GM19240 (cell line): ENCODE measurements around the gene GNL3.

Experiments
- DNase-seq: peaks from one replicate; pipeline ENCODE4 v3.0.0; 2011; ENCODE audit warnings: low spot score; ENCODE audit not compliant: insufficient read length

GNL3 gene

GRCh38 chr3:52688266-52688665 is 2.4 kb downstream of the GNL3 start:
- DNase-seq, result no peak

GRCh38 chr3:52689151-52689550 is 3.3 kb downstream of the GNL3 start:
- no peak for DNase-seq

GRCh38 chr3:52690560-52690959 is 4.7 kb downstream of the GNL3 start:
- DNase-seq, result no peak

DNA sequence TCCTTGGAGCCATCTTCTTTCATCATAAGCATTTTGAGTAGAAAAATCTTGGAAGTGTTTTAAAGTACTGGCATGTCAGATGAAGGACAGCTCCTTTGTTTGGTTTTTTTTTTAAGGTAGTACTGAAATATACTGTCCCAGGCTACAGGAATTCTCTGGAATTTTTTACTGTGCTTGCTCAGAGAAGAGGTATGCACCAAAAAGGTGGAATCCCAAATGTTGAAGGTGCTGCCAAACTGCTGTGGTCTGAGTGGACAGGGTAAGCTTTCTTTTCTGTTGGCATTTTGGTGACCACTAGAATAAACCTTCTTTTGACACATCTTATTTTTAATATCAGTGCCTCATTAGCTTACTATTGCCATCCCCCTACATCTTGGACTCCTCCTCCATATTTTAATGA is 7.2 kb downstream of the GNL3 start:
- no peak for DNase-seq

GRCh38 chr3:52694528-52695189 is 8.8 kb downstream of the GNL3 start:
- no peak for DNase-seq

- DNase-seq, result no peak
These were observed 10.2 kb downstream of the GNL3 start for GRCh38 chr3:52695798-52696671.

DNA sequence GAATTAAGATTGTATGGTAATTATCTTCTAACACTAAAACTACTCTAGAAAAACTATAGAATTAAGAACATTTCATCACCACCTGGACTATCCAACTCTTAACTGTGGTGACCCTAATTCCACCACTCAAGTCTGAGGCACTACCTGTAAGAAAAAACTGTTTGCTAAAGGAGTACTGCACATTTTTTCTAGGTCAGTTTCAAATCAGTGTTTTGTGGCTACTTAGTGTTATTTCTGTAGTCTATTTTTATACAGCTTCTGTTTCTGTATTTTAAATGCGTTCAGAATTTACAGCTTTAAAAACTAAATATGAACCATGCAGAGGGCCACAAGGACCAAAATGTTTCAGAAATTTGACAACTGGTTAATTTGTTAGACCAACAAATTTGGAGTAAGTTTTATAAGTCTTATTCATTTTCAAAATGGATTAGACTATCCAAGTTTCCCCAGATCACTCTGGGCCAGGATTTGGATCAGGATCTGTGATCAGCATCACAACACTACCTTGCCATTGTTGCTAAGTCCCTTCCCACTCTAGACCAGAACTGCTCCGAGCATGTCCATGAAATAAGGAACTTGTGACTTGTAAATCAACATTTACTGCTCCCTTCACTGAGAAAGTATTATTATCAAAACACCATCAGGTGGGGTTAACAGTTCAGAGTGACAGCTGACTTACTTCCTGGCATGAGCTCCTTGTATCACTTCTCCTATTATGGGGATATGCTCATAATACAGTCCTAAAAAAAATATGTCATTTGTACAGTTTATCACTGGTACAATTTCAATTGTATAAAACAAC is 11.2 kb downstream of the GNL3 start:
- no peak for DNase-seq

DNA sequence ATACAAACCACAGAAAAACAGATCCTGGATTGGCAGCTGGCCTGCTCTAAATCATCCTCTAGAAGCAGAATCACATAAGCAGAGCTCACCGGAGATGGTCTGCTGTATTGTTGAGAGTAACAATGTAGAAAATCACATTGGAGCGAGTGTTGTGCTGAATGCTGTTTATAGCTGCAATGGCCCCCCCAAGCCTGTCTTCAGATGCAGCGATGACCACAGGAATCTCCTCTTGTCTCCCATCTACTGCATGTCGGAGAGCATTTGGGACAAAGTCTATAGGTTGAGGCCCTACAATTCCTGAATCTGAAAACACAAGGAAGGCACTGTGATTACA is 11.8 kb downstream of the GNL3 start:
- no peak for DNase-seq

- DNase-seq, result no peak
These were observed 17.5 kb downstream of the GNL3 start for GRCh38 chr3:52703341-52703740.

- no peak for DNase-seq
These were observed 19.0 kb downstream of the GNL3 start for GRCh38 chr3:52704611-52705437.

GRCh38 chr3:52705438-52705687 is 19.5 kb downstream of the GNL3 start:
- no peak for DNase-seq

GRCh38 chr3:52705688-52706686 is 20.2 kb downstream of the GNL3 start, which contains the start of the genes GLT8D1 and SPCS1:
Gene GLT8D1, minus strand, starts transcription at chr3:52705791. Its CDS starts 5,331 bp downstream, at chr3:52700460.
Gene SPCS1, plus strand, starts transcription at chr3:52706106. Its CDS starts 141 bp downstream, at chr3:52706247.
- DNase-seq, result no peak

- no peak for DNase-seq
These were observed 21.8 kb downstream of the GNL3 start for GRCh38 chr3:52707585-52707984.

GRCh38 chr3:52710512-52710911 is 24.7 kb downstream of the GNL3 start:
- DNase-seq, result no peak

DNA sequence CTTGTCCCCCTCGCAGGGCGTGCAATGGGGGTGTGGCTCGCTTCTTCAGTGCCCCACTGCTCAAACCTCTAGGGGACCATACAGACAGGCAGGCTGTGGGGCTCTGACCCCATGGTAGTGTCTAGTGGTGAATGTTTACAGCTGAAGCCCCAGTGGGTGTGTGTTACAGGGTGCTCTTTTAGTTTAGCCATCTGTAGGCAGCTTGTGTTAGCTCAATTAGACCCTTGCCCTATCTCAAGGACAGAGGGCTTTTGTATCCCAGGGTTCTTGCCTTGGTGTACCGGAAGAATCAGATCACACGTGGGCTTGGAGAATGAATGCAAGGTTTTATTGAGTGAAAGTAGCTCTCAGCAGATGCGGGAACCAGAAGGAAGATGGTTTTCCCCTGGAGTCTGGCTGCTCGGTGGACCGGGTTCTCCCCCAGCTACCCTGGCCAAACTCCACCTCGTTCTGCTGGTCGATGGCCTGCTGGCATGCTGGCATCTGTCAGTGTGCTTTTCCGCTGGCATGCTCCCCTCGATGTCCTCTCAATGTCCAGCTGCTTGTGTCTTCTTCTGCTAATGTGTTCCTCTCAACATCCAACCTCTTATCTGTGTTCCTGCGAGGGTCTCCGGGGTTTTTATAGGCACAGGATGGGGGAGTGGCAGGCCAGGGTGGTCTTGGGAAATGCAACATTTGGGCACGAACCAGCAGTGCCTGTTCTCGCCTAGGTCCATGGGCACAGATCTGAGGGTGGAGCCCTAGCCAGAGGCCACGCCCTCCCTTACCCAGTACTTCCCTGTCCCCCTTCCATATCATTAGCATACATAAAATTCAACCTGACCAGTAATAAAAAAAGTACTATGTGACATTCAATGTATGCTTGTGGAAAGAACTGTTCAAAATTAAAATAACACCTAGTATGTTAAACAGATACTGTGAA is 26.7 kb downstream of the GNL3 start:
- no peak for DNase-seq

DNA sequence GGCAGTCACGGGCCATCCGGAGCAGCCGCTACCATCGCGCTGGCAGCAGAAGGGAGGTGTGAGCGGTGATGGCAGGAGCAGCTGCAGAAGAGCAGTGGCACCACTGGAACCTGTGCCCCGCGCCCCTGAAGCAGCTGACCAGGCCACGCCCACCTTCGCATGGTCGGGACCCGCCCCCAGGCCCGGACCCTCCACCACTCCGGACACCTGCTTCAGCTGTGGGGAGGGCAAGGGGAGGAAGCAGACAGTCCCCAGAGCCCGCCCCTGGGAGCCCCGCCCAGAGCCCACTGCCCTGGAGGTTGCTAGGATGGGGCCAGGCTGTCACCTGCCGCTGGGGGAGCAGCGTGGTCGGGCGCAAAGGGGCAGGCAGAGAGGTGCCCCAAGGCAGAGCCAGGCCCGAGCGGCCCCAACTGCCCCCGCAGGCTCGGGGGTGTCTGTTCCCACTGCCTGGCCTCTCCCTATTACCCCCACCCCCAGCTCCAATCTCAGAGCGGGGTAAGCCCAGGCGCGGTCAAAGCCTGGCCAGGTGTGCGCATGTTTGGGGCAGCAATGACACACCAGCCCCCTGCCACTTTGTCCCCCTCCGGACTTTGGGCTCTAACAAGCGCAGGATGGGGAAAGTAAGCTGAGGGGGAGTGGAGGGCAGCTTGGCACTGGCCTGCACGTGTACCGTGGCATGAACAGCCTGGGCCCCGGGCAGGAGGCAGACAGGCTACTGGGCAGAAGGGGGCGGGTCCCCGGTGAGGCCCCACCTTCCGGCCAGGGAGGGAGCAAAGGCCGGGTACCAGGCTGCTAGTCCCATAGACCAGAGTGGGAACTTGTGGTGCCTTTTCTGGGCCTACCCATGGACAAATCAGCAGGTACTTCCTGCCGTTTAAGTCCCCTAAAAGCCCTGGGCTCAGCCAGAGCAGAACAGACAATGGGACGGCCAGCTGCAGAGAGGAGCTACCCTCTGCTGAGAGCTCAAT is 28.8 kb downstream of the GNL3 start:
- no peak for DNase-seq

GRCh38 chr3:52715714-52716305 is 30.0 kb downstream of the GNL3 start:
- no peak for DNase-seq
